Sigmoid colon (tissue), 3 donors: ENCODE data around the gene LMO3.

Experiments
- CTCF ChIP-seq, 4 experiments: fragments of 450-650 bp in 3 of 4; fragments of 200-600 bp in 1 of 4; IDR thresholded peaks; one replicate each; pipeline ENCODE4 v1.5.1; 2016 to 2019; ENCODE audit warnings: antibody characterized with exemption in 4 of 4, mild to moderate bottlenecking in 3 of 4, moderate library complexity in 2 of 4
- POLR2A ChIP-seq, 2 donors: fragments of 450-650 bp; IDR thresholded peaks; one replicate each; pipeline ENCODE4 v1.6.1; 2016; ENCODE audit warnings: antibody characterized with exemption in 2 of 2, mild to moderate bottlenecking in 2 of 2, moderate library complexity in 2 of 2

- TF ChIP-seq CTCF (IDR thresholded peaks at IDR 0.05) (no peak), POLR2A (IDR thresholded peaks at IDR 0.05) (no peak)
Measured at GRCh38 chr12:16553457-16553856, 52.5 kb downstream of the LMO3 start.
